Stimulated activated CD8-positive, alpha-beta memory T cell treated with anti-CD3 and anti-CD28 coated beads, Interleukin-15, amount 100 ng/mL, for 24 hours (primary cell): ENCODE results near the gene GLIS2.
"Not testable (repeated sequence)": the region's sequence is repeated elsewhere in the genome, so short reads cannot be mapped to it uniquely, and the experiment has no call there.

Experiments used
- DNase-seq: peaks from one replicate; pipeline ENCODE4 v3.0.0-alpha.2; 2020; ENCODE audit warnings: low read depth

The GLIS2 gene

DNA sequence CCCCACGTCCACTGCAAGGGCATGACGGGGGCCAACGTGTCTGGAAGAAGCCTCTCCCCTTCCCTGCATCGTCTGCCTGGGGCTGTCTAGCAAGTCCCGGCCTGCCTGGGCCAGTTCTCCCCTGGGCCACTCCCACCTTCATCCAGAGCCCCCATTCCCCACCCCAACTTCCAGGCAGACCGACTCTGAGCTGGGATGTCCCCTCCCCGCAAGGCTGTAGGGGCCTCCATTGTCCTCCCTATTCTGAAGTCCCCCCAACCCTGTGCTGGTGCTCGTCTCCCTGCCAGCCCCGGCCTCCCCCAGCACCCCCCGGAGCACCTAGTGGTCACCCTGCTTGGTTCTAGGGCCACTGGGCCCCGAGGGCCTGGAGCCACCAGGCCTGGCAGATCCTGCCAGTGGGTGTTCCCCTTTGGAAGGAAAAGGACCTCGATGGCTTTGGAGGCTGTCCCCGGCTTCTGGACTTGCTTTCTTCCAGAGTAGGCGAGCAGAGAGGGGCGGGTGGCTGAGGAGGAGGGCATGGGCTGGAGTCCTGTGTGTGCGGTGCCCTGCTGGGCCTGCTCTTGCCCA, 4.8 kb downstream of the GLIS2 start:
- DNase-seq = no peak

DNA sequence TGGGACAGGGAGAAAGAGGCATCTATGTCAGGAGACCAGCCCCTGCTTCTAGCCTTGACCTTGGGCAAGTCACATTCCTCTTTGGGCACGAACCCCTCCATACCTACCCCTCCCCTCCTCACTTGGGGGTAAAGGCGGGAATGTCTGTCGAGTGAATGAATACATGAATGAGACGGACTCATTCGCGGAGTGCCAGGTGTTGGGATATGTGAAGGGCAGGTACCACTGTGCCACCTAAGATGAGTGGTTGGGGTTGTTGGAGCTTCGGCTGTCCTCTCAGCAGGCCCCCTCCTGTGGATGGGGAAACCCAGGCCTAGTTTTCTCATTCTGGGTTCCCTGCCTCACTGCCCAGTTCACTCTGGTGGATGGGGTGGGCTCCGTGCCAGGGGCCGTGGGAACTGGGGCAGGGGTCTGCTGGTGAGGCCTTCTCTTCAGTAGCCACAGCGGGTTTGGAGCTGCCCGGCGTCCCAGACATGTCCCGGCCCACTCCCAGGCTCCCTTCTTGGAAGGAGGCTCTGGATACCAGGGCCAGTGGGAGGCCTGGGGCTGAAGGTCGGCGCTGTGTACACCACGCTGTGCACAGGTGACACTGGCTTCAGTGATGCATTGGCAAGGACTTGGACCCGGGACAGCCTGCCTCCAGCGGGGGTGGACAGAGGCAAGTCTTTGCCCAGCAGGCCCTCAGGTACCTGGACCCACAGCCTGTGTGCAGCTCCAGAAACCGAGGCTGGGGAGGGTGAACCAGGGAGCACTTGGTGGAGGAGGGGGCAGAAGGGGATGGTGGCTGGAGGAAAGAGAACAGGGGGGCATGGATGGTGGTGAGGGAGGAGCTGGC, 5.6 kb downstream of the GLIS2 start:
- no peak for DNase-seq

DNA sequence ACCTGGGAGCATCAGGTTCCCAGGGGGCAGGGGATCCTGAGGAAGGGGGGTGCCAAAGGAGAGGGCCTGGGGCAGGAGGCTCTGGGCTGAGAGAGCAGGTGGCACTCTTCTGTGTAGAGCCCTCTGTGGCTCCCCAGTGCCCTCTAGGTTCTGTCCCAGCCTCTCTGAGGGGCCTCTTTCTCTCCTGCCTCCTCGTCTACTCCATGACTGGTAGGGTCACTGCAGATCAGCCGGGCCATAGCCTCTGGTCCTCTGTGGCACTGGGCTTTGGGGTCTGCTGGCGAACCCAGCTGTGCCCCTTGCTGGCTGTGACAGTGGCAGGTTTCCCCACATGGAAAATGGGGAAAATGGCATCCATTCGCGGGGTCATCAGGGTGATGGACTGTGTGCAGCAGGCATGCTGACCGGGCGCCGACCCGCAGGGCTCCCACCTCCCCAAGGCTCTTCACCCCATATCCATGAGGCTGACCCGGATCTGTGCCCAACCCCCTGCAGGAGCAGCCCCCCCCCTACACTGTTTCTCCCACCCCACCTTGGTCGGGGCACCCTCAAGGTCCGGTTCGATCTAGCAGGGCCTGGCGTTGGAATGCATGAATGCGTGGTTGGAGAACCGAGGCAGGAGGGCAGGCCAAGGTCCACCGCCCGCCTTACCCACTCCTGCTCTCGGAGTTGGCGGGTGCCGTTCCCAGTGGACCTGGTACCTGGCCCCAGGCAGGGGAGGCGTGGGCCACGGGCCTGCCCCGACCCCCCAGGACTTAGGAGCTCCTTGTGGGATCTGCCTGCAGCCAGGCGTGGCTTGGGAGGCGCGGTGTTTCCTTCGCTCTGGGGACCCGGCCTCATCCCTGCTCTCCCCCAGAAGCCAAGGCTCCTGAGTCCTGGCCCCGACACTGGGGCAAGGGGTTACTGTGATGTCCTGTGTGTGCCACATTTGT, 6.5 kb downstream of the GLIS2 start:
- no peak for DNase-seq

DNA sequence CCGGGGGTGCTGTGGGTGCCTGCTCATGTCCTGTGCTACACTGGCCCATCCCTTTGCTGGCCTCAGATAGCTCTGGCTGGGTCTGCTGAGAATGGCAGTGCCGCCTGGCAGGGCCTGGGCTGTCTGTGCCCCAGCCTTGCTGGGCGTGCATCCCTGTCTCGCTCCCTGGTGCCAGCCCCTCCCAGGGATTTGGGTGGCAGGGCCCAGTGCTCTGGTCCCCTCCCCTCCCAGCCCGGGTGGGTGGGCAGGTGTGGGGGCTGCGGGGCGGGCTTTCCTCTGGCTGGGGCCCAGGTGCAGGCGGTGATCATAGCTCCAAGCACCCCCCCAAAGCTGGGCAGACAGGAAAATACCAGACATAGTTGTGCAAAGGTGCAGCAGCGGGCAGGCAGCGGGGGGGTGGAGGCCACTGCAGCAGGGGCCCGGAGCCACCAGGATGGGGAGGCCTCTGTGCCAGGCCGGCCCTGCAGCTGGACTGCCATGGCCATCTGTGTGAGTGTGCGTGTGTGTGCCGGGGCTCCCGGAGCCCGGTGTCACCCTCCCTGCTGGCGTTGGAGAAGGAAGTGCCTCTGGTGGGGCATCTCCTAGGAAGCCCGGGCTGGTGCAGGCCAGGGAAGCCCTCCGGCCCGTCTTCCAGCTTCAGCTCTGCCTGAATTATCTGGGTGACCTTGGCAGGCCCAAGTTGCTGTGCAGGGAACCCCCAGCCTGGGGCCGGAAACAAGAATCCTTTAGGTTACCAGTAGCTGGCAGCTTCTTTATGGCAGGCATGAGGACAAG, 7.4 kb downstream of the GLIS2 start:
- no peak for DNase-seq

DNA sequence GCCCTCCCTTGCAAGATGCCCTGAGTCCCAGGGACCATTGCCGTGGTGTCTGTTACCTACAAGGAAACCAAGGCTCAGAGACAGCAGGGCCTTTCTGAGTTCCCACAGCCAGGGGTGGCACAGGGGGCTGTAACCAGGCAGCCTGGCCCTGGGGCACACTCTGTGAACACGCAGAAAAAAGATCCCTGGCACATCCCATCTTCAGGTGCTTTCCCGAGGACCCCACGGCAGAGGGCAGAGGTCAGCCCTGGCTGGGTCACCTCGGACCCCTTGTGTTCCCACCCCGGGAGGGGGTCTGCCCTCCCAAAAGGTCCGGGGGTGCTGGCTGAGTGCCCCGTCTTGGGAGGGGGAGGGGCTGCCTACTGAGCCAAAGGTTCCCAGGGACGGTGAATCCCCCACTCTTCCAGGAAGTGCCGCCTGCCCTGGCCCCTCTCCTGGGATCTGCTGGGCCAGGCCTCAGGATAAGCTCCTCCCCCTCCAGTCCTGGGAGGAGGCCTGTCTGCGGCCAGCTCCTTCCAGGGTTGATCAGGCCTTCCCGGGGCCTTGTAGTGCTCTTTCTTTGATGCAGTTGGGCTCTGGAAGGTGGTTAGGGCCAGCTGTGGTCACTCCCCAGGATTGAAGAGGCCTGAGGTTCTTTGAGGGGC, 8.1 kb downstream of the GLIS2 start:
- no peak for DNase-seq

DNA sequence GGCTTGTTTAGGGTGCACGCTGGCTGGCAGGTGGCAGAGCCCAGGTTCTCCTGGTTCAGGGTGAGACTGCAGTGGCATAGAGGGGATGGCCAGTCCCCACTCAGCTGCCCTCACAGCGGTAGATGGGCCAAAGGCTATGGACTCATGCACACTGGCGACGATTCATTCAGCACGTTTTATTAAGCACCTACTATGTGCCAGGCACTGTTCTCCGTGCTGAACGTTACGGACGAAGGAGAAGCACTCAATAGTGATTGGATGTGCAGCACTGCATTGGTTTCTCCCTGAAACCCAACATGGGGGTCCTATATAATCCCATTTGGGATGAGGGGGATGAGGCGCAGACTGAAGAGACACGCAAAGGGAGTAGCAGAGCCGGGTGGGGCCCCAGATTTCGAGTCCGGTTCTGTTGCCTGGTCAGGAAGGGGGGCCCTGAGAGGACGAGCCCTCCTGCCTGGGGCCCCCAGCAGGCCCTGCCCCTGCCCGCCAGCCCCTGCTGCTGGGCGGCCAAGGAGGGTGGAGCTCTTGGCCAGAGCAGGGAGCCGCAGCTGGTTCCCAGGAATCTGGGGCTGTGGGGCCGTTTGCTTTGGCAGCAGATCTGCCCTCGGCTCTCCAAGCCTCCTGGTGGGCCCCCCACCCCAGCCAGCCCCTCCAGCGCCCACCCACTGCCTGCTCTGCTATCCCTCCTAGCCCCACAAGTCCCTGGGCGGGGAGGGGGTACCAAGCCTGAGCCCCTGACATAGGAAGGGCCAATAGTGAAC, 8.8 kb downstream of the GLIS2 start:
- DNase-seq = no peak

DNA sequence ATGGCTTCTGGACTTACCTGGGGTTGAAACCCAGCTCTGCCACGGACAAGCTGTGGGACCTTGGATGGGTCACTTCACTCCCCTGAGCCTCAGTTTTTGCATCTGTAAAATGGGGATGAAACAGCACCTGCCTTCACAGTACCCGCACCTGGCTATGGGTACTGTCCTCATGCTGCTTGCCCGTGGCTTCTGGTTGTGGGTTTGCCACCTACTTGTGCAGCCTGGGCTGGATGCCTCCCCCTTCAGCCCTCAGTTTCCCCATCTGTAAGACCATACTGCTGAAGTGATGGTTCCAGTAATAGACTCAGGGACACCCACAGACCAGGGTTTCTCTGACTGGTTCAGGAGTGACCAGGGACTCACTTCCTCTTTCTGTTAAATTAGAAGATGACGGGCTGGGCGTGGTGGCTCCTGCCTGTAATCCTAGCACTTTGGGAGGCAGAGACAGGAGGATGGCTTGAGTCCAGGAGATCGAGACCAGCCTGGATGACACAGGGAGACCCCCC, 9.4 kb downstream of the GLIS2 start:
- DNase-seq = no peak

DNA sequence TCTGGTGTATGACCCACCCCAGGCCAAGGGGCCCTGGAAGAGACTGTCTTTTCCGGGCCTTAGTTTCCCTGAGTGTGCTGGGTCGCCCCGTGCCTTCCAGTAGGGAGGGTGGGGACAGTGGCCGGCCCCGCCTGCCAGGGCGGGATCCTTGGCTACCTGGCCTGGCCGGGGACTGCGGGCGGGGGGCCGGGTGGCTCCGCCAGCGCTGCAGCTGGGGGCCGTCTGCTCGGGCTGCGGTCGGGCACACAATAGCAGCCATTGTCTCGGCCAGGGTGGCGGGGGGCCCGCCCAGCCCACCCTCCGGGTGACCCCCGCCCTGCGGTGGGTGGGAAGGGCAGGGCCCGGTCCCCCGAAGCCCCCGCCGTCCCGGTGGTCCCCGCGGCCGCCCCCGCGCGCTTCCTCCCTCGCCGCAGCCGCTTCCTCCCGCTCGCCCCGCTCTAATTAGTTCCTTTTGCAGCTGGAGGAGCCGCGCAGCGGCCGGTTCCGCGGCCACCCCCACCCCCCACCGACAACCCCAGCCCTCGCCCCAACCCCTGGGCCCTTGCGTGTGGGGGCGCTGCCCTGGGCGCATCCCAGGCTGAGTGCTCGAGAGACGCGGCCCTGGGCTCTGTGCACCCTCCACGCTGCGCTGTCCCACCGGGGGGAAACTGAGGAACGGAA, 11.6 kb downstream of the GLIS2 start:
- no peak for DNase-seq

DNA sequence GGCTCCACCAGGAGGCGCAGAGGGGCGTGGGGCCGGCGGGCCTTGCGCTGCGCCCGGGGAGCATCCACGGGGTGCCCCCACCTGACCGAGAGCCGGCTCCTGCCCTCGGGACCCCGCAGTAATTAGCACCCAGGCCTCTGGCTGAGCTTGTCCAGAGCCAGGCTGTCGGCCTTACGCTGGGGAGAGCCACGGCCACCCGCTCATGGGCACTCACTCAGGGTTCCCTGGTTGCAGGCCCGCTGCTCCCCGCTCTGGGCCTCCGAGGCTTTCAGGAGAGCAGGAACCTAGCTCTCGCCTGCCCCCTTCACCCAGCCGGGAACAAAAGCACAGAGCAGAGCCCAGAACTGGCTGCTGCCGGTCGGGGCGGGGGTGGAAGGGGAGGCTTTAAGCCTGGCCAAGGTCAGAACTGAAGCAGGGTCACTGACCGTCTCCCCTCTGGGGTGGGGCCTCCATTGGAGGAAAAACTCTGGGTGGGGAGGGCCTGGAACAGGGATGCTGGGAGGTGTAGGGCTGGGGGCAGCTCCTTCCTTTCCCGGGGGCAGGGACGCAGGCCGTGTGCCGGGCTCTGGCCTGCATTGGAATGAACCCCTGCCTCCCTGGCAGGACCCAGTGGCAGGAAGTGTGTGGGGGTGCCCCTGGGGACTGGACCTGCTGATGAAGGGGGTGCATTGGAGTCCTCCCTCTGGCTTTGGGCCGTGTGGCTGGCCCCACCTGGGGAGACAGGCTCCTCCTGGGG, 12.3 kb downstream of the GLIS2 start:
- no peak for DNase-seq

DNA sequence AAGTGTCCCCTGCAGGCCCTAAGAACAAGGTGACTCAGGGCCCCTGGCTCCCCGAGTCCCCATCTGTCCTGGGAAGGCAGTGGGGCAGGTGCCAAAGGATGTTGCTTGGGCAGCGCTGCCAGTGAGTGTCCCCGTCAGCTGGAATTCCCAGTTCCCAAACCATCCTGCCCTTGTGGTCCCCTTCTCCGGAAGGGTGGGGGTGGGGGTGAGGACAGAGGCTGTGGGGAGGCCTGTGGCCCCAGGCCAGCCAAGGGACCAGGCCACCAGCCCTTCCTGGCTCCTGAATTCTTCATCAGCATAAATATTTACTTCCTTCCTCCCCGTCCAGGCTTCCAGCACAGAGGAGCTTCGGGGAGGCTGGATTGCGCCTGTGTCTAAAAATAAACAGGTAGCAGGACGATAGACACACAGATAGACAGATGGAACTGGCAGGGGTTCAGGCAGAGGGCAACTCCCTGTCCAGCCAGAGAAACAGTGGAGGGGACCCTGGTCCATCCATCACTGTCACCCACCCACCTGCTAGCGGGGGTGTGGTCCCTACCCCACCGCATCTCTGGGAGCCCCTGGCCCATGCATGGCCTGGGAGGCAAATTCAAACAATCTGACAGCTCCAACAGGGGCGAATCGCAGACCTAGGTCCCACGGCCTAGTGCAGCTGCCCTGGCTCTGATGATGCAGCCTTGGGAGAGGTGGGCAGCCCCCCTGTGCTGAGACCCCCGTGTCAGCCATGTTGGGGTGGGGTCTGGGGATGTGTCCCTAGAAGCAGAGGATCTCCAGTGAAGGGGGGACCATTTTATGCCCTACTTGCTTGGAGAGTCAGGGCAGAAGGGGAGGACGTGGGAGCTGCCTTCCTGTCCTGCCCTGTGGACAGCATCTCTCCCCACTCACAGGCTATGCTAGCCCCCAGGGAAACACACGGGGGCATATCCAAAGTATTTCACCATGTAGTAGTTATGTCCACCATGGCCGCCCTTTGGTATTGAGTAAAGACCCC, 13.2 kb downstream of the GLIS2 start:
- no peak for DNase-seq

DNA sequence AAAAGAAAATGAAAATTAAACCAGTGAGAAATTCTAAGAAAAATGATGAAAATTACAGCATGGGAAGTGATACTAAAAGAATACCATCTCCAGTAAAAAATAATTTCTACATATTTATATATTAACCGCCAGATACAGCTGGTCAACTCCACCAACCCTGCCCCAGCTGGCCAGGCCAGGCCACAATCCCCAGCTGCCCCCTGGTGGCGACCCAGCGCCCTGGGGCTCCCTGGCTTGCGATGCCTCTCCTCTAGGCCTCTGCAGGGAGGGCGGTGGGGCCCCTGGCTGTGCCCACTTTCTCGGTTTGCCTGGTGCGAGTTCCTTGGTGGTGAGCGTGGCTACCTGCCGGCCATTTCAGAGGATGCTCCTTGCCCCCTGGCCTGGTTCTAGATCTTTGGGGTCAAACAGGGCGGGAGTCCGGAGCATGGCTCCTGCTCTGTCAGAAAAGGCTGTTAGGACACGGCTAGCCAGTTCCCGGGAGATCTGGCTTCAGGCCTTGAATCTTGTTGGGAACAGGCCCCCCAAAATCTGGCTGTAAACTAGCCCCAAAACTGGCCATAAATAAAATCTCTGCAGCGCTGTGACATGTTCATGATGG, 14.5 kb downstream of the GLIS2 start:
- DNase-seq = no peak

DNA sequence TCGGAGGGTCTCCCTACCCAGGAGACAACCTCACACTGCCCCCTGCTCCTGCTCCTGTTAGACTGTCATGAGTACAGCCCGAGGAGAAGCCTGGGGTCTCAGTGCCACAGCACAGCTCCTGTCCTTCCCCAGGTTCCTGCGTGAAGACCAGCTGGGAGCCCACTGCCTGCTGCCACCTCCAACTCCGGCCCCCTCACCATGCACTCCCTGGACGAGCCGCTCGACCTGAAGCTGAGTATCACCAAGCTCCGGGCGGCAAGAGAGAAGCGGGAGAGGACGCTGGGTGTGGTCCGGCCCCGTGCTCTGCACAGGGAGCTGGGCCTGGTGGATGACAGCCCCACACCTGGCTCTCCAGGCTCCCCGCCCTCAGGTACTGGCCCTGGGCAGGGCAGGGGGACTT, 16.2 kb downstream of the GLIS2 start:
- no peak for DNase-seq

DNA sequence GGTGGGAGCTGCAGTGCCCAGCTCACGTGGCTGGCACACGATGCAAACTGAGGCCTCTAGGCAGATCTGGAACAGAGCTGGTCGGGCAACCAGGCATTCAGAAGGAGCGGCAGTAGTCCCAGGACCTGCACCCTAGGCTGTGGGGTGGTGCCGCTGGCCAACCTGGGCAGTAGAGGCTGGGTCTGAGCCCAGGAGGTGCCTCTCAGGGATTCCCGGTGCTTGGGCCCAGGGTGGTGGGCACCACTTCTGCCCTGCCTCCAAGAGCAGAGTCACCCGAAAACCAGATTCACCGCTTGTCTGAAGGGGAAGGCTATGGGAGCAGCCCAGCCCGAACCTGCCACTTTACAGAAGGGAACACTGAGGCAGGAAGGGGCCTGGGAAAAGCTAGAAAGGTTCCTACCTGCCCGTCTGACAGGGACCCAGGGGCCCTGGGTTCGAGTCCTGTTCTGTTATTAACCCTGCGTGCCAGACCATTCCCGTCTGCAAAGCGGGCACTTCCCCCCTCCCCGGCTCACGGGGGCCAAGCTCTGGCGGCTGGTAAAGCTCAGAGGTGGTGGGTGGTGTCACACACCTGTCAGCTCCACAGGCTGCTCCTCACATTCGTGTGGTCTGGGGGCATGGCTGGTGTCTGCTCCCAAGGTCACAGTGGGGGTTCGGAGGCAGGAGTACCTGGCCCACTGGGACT, 16.9 kb downstream of the GLIS2 start:
- DNase-seq = no peak

DNA sequence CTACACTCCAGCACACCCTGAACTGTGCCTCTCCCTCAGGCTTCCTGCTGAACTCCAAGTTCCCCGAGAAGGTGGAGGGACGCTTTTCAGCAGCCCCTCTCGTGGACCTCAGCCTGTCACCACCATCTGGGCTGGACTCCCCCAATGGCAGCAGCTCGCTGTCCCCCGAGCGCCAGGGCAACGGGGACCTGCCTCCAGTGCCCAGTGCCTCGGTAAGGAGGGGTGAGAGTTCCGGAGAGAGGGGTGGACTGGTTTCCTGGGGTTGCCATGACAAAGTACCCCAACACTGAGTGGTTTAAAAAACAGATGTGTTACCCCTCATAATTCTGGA, 17.4 kb downstream of the GLIS2 start:
- DNase-seq = no peak

DNA sequence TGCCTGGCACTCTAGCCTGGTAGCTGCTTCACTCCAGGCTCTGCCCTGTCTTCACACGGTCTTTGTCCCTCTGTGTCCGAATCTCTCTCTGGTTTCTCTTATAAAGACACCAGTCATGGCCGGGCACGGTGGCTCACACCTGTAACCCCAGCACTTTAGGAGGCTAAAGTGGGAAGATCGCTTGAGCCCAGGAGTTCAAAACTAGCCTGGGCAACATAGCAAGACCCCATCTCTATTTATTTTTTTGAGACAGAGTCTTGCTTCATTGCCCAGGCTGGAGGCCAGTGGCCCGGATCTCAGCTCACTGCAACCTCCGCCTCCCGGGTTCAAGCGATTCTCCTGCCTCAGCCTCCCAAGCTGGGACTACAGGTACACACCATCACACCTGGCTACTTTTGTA, 17.8 kb downstream of the GLIS2 start:
- DNase-seq = not testable (repeated sequence)

DNA sequence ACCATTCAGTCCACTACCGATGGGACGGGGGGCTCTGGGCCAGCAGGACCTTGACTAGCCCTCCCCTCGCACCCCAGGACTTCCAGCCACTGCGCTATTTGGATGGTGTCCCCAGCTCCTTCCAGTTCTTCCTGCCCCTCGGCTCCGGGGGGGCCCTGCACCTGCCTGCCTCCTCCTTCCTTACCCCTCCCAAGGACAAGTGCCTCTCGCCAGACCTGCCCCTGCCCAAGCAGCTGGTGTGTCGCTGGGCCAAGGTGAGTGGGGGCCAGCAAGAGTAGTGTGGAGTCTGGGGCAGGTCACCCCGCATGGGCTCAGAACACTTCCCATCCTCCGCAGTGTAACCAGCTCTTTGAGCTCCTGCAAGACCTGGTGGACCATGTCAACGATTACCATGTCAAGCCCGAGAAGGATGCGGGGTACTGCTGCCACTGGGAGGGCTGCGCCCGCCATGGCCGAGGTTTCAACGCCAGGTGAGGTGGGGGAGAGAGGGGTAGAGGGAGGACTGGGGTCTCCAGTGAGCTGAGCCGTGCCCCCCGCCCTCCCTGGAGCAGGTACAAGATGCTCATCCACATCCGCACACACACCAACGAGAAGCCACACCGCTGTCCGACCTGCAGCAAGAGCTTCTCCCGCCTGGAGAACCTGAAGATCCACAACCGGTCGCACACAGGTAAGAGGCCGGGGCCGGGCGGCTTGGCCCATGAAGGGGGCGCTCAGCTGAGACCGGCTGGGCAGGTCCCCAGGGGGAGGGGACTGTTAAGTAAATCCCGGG, 19.0 kb downstream of the GLIS2 start:
- no peak for DNase-seq
